Muscle of leg (tissue), 11 donors: ENCODE results near the gene ZFP3. TPM values are rescaled to one million over a fixed set of nuclear protein-coding genes. Genes with fewer than 3 reads are reported as not detected.
"Not testable (repeated sequence)": the region's sequence is repeated elsewhere in the genome, so short reads cannot be mapped to it uniquely, and the experiment has no call there.

ENCODE experiments used
- DNase-seq: peaks from one replicate; pipeline ENCODE4 v3.0.0; 2013
- H3K27ac ChIP-seq: one replicate; pipeline ENCODE4 v1.5.1; 2013; ENCODE audit warnings: mild to moderate bottlenecking, low read length, control low read depth
- H3K27me3 ChIP-seq: one replicate; pipeline ENCODE4 v1.6.1; 2013; ENCODE audit warnings: low read length; ENCODE audit not compliant: control insufficient read depth, insufficient read depth
- H3K36me3 ChIP-seq: one replicate; pipeline ENCODE4 v1.6.1; 2013; ENCODE audit warnings: low read length; ENCODE audit not compliant: control insufficient read depth, insufficient read depth
- H3K4me1 ChIP-seq: one replicate; pipeline ENCODE4 v1.6.1; 2013; ENCODE audit warnings: low read length; ENCODE audit not compliant: control insufficient read depth, insufficient read depth
- H3K4me3 ChIP-seq: one replicate; pipeline ENCODE4 v1.5.1; 2013; ENCODE audit warnings: low read length, control low read depth
- H3K9me3 ChIP-seq: replicated peaks from 2 replicates; pipeline ENCODE4 v1.6.1; 2013; ENCODE audit warnings: low read depth, low read length; ENCODE audit not compliant: control insufficient read depth
- WGBS: methylation state at CpG from one replicate; pipeline ENCODE4 v1.1.5; 2013; ENCODE audit warnings: missing lambda C conversion rate; ENCODE audit not compliant: insufficient coverage; 5-methylcytosine and 5-hydroxymethylcytosine counted together
- polyA plus RNA-seq, 8 donors: library from polyadenylated mRNA; unstranded; fragments of 120-200 nt; gene quantifications; one replicate each; pipeline versions ENCODE4 v1.2.1 to v1.2.3, GENCODE V29; 2013; ENCODE audit warnings: inconsistent platforms in 1 of 8, low replicate concordance in 1 of 8; ENCODE audit not compliant: insufficient read length in 8 of 8, insufficient read depth in 1 of 8
- total RNA-seq: library from RNA; stranded (reverse); fragments of 120-200 nt; gene quantifications from one replicate; pipeline ENCODE4 v1.2.4, GENCODE V29; 2013

The ZFP3 gene
- total and polyA plus RNA-seq, 9 donors, result 6.3 to 12.6 (median 10.0) TPM

GRCh38 chr17:5110816-5111215, 32.5 kb downstream of the ZFP3 start:
- DNase-seq, result peak; percentile 22
- H3K27ac ChIP-seq, result no peak overlapping the region
- WGBS, result 70% methylated on average over 2 of the region's 8 CpGs
- H3K4me1 ChIP-seq, result peaks cover 14% of the 10 kb centered on the region
- no peaks in the 10 kb centered on the region for H3K9me3 ChIP-seq
- H3K36me3 ChIP-seq, result peaks cover 23% of the 10 kb centered on the region
- peak overlapping the region; percentile 99 for H3K4me3 ChIP-seq
- H3K27me3 ChIP-seq, result peaks cover 16% of the 10 kb centered on the region

- Histone ChIP-seq H3K36me3 (peaks cover 18% of the 10 kb centered on the region), H3K27ac (peak within 1 kb of the TSS; percentile 84), H3K4me3 (peak within 1 kb of the TSS; percentile 99), H3K9me3 (no peaks in the 10 kb centered on the region), H3K27me3 (peaks cover 24% of the 10 kb centered on the region), H3K4me1 (peaks cover 21% of the 10 kb centered on the region)
- WGBS, result under 1% methylated on average over 46 of the region's 69 CpGs
- peak; percentile 97 for DNase-seq
Observed at GRCh38 chr17:5111402-5112204, 33.3 kb downstream of the ZFP3 start, which contains the start of gene ZNF232. Gene ZNF232, minus strand, starts transcription at chr17:5111878. Its CDS starts 56 bp downstream, at chr17:5111822.

- Histone ChIP-seq H3K27ac (no peak within 1 kb of the TSS), H3K36me3 (no peaks in the 10 kb centered on the region), H3K4me3 (peak within 1 kb of the TSS; percentile 8), H3K9me3 (no peaks in the 10 kb centered on the region), H3K27me3 (peaks cover 41% of the 10 kb centered on the region), H3K4me1 (peaks cover 25% of the 10 kb centered on the region)
- peak; percentile 41 for DNase-seq
- WGBS, result 17% methylated on average over 84 of the region's 87 CpGs
Observed at GRCh38 chr17:5115673-5116651, 37.7 kb downstream of the ZFP3 start, which contains the start of gene USP6. Gene USP6, plus strand, starts transcription at chr17:5116032. Its CDS starts 14,336 bp downstream, at chr17:5130368.

- Histone ChIP-seq H3K27ac (no peak overlapping the region), H3K4me3 (no peak overlapping the region), H3K9me3 (no peaks in the 10 kb centered on the region), H3K36me3 (no peaks in the 10 kb centered on the region), H3K27me3 (peaks cover 46% of the 10 kb centered on the region), H3K4me1 (peaks cover 30% of the 10 kb centered on the region)
- WGBS, result 80% methylated on average over 6 of the region's 6 CpGs
- DNase-seq, result no peak
Observed at GRCh38 chr17:5118219-5118618, 40.0 kb downstream of the ZFP3 start.

GRCh38 chr17:5120036-5120435, 41.8 kb downstream of the ZFP3 start:
- peak overlapping the region; percentile 62 for H3K27ac ChIP-seq
- no peak for DNase-seq
- no peak overlapping the region for H3K4me3 ChIP-seq
- peaks cover 44% of the 10 kb centered on the region for H3K4me1 ChIP-seq
- H3K27me3 ChIP-seq, result peaks cover 37% of the 10 kb centered on the region
- 65% methylated on average over 5 of the region's 7 CpGs for WGBS
- H3K36me3 ChIP-seq, result no peaks in the 10 kb centered on the region
- H3K9me3 ChIP-seq, result no peaks in the 10 kb centered on the region

- peak; percentile 76 for DNase-seq
- 78% methylated on average over 5 of the region's 6 CpGs for WGBS
- H3K4me1 ChIP-seq, result peaks cover 42% of the 10 kb centered on the region
Observed at GRCh38 chr17:5120436-5121185, 42.3 kb downstream of the ZFP3 start.

GRCh38 chr17:5121186-5121841, 43.0 kb downstream of the ZFP3 start:
- H3K27me3 ChIP-seq, result peaks cover 25% of the 10 kb centered on the region
- no peaks in the 10 kb centered on the region for H3K36me3 ChIP-seq
- WGBS, result 80% methylated on average over 13 of the region's 16 CpGs
- peaks cover 35% of the 10 kb centered on the region for H3K4me1 ChIP-seq
- H3K27ac ChIP-seq, result peak overlapping the region; percentile 85
- no peaks in the 10 kb centered on the region for H3K9me3 ChIP-seq
- no peak for DNase-seq
- H3K4me3 ChIP-seq, result peak overlapping the region; percentile 20

More at GRCh38 chr17:5120436-5121185, 42.3 kb downstream of the ZFP3 start:
- H3K36me3 ChIP-seq, H3K4me3 ChIP-seq, H3K9me3 ChIP-seq: not testable (repeated sequence)
- H3K27ac ChIP-seq, result peak overlapping the region; percentile 85
- peaks cover 32% of the 10 kb centered on the region for H3K27me3 ChIP-seq

- peak overlapping the region; percentile 73 for H3K27ac ChIP-seq
Observed at GRCh38 chr17:5122056-5122455, 43.8 kb downstream of the ZFP3 start.

More at GRCh38 chr17:5122056-5122455, 43.8 kb downstream of the ZFP3 start:
- peaks cover 17% of the 10 kb centered on the region for H3K27me3 ChIP-seq
- peaks cover 33% of the 10 kb centered on the region for H3K4me1 ChIP-seq
- DNase-seq, H3K9me3 ChIP-seq, H3K36me3 ChIP-seq: not testable (repeated sequence)
- peak overlapping the region; percentile 55 for H3K4me3 ChIP-seq
- 65% methylated on average over 7 of the region's 7 CpGs for WGBS
